NOMO-1 treated with DMSO at 0.1 percent for 48 hours (cell line): Measurements from ENCODE around the gene TNRC6B.
"Not testable (repeated sequence)": the region's sequence is repeated elsewhere in the genome, so short reads cannot be mapped to it uniquely, and the experiment has no call there.

Experiments used
- DNase-seq: peaks from one replicate; lab custom pipeline; 2025; ENCODE audit not compliant: unreplicated experiment; lab: John Stamatoyannopoulos, UW

The TNRC6B gene

DNA sequence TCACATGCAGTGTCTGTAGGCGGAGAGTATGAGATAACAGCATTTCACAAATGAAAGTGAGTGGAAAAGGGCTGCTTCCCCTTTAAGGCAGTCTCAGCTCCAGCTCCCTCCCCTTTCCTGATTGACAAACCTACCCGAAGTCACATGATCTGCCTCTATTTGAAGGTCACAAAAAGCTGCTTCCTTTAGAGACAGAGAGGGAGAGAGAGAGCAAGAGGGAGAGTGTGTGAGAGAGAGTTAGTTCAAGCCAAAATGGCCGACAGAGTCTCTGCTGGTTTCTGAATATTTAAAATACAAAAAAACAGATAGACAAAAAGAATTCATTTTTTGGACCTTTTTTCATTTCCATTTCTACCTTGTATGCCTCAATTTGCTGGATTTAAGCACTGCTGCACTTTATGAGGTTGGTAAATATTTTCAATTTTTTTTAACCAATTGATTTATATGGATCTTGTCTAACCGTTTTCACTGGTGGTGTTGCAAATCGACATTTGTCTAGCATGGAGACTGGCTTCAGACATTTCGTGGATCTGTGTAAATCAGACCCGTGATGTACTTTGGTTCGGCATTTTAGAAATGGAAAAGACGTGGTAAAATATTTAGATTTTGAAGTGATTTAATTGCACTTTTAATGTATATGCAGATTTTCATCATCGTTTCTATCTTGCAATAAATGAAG, at the start of gene TNRC6B:
Gene TNRC6B (plus strand): TSS at position 188 of the 679 bp plus-strand sequence. CDS start 211 bp downstream, at position 399.
- peak; percentile 99 for DNase-seq

DNA sequence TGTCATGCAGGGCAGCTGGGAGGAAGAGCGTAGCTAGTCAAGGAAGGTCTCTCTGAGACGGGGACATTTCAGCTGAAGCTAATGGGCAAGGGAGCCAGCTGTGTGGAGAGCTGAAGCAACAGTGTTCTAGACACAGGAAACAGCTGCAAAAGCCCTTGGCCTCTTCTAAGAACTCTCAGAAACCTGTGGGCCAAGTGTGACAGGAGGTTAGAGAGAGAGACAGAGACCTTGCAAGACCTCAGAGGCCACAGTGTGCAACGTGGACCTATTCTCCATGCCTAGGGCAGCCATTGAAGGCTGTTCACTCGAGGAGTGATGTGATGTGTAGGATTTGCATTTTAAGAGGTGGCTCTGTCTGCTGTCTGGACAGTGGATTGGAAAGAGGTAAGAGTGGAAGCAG, 48.7 kb upstream of the TNRC6B start:
- DNase-seq: no peak

GRCh38 chr22:40137132-40137531, 40.6 kb upstream of the TNRC6B start:
- DNase-seq: no peak

DNA sequence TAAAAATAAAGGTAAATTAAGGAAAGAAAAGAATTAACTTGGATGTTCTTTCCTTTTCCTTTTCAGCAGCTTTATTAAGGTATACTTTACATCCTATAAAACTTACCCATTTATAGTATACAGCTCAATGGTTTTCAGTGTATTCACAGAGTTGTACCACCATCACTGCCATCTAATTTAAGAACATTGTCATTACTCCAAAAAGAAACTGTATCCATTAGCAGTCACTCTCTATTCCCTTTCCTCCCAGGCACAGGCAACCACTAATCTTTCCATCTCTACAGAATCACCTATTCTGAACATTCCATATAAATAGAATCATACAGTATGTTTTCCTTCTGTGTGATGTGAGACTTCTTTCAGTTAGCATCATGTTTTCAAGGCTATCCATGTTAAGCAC, 38.9 kb upstream of the TNRC6B start:
- no peak for DNase-seq

DNA sequence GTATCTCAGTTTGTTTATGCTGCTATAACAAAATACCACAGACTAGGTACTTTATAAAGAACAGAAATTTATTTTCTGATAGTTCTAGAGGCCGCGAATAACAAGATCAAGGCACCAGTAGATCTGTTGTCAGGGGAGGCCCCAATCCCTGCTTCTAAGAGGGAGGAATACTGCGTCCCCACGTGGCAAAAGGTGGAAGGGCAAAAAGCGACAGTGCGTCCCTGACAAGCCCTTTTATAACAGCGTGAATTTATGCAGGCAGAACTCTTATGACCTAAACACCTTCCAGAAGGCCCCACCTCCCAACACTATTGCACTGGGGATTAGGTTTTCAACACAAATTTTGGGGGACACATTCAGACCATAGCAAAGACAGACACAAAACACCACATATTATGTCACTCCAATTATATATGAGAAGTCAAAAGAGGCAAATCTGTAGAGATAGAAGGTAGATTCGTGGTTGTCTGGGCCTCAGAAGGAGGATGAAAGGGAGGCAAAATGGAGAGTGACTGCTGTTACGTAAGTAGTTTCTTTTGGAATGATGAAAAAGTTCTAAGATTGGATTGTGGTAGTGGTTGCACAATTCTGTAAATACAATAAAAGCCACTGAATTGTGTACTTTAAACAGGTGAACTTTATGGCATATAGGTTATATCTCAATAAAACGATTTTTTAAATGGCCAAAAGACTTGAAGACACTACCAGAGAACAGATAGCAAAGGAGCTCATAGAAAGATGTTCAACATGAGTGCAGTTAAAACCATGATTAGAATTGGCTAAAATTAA, 30.1 kb upstream of the TNRC6B start:
- DNase-seq: no peak

- DNase-seq: no peak
Observed at GRCh38 chr22:40153192-40153591, 24.5 kb upstream of the TNRC6B start.

GRCh38 chr22:40153705-40154104, 24.0 kb upstream of the TNRC6B start:
- DNase-seq: no peak

- peak; percentile 82 for DNase-seq
Observed at GRCh38 chr22:40156001-40156516, 21.7 kb upstream of the TNRC6B start.

- DNase-seq: not testable (repeated sequence)
Observed at GRCh38 chr22:40156682-40157081, 21.0 kb upstream of the TNRC6B start.

DNA sequence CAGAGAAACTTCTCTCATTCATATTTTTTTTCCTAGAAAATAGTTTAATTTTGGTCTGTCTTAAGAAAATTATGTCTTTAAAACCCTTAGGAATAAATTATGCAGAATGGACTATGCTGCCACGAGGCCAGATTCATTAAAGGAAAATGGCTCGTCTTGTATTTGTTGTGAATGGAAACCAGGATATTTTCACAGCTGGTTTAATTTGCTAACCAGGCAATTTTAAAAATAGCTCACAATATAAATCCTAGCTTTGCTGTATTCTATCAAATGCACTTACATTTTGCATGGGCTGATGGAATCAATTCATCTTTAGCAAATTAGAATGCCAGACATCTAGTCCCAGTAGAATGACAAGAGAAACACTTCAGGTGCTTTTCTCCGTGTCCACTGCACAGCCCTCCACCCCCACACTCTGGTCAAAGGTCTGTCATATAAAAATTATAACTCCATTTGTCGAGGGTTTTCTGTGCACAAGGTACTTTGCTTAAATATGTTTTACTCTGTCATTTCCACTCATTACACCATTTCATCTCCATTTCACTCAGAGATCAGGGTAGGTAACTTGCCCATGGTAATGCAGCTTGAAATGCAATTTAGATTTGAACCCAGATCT, 20.3 kb upstream of the TNRC6B start:
- no peak for DNase-seq

DNA sequence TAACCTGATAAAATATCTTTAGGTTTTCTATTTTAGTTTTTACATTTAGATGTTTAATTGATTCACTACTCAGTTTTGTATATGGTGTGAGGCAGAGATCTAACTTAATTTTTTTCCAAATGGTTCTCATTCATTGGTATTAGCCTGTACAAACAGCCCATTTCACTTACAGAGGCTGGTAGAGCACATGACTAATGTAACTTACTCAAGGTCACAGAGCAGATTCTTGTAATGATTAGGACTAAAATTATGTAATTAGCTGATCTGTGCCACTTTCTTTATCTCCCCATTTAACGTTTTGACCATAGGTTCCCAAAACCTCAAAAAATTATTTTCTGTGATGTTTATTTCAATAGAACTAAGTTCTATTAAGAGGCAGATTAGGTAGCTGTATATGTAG, 16.5 kb upstream of the TNRC6B start:
- DNase-seq: no peak

DNA sequence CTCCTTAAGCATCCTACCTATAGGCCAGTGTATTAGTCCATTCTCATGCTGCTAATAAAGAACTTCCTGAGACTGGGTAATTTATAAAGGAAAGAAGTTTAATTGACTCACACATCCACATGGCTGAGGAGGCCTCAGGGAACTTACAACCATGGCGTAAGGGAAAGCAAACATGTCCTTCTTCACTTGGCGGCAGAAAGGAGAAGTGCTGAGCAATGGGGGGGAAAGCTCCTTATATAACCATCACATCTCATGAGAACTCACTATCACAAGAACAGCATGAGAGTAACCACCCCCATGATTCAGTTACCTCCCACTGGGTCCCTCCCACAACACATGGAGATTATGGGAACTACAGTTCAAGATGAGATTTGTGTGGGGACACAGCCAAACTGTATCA, 12.2 kb upstream of the TNRC6B start:
- DNase-seq: not testable (repeated sequence)

- no peak for DNase-seq
Observed at GRCh38 chr22:40175611-40176244, 2.0 kb upstream of the TNRC6B start.

DNA sequence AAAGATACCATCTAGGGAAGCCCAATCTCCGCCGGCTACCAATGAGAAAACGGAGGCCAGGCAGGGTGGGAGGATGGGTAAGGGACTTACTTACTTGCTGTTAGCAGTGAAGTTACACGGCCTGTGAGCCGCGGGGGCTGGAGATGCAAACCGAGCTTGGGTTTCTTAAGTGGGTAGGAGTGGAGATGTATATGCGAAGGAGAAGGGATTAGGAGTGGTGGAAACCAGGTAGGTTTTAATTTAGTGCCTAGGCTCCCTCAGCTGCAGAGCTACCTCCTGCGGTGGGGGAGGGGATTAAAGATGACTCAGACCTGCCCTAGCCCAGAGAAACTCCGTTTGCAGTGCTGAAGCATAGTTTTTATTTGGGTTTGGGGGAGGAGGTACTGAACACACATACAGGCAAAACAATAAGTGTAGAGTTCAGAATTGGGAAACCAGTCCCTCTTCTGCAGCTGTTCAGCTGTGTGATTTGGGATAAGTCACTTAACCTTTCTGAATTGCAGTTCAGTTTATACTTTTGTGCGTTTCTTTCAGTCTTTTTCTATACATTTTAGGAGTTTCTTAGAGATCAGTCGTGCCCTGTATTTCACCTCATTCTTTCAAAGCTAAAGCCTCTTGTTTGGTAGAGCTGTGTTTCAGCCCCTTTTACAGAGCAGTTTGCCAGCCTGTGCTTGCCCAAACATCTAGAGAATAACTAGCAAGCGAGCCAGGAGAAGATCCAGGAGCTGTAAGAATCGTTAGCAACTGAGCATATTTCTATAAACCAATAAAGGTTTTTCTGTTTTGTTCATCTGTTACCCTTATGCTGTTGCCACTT, 596 bp upstream of the TNRC6B start:
- peak; percentile 42 for DNase-seq

GRCh38 chr22:40178417-40179409, 988 bp downstream of the TNRC6B start:
- peak; percentile 15 for DNase-seq

GRCh38 chr22:40179526-40179925, 1.8 kb downstream of the TNRC6B start:
- no peak for DNase-seq

GRCh38 chr22:40180403-40180802, 2.7 kb downstream of the TNRC6B start:
- no peak for DNase-seq

- DNase-seq: no peak
Observed at GRCh38 chr22:40181323-40181722, 3.6 kb downstream of the TNRC6B start.

DNA sequence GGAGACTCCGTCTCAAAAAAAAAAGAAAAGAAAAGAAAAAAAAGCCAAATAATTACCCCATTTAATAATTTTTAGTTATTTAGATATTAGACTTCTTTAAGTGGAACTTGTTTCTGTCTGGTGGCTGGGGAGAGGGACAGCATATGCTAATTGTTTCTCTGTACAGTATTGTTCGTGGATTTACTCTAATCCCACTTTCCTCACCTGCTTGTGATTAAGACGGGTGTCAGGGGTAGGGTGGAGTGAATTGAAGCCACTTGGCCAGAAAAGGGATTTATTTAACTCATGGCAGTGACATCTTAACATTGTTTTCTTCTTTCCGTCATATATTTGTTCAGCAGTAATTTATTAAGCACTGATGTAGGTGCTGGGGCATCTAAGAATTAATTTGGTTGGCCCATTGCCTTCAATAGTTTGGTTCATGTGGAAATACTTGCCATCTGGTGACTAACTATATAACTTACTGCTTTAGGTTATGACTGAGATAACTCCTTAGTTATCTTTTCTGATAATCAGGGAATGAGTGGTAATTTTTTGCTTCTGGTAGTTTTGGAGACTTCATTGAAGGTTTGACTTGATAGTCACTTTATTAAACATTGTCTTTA, 4.6 kb downstream of the TNRC6B start:
- no peak for DNase-seq
